SHP77 (cell line): Measurements from ENCODE around the gene TPST2.
"Not testable (repeated sequence)": the region's sequence is repeated elsewhere in the genome, so short reads cannot be mapped to it uniquely, and the experiment has no call there.

Source experiments
- DNase-seq, 2 experiments: peaks; one replicate each; lab custom pipeline; 2025; lab: John Stamatoyannopoulos, UW

Gene TPST2

DNA sequence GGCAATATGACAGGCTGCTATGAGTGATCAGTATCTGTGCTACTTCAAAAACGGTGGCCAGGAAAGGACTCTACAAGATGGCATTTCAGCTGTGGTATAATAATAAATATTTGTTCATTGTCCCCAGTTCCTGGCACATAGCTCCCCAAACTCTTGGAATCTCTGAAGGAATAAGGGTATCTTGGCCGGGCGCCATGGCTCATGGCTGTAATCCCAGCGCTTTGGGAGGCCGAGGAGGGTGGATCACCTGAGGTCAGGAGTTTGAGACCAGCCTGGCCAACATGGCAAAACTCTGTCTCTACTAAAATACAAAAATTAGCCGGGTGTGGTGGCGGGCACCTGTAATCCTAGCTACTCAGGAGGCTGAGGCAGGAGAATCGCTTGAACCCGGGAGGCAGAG lies 61.4 kb downstream of the TPST2 start:
- DNase-seq, result not testable (repeated sequence)

DNA sequence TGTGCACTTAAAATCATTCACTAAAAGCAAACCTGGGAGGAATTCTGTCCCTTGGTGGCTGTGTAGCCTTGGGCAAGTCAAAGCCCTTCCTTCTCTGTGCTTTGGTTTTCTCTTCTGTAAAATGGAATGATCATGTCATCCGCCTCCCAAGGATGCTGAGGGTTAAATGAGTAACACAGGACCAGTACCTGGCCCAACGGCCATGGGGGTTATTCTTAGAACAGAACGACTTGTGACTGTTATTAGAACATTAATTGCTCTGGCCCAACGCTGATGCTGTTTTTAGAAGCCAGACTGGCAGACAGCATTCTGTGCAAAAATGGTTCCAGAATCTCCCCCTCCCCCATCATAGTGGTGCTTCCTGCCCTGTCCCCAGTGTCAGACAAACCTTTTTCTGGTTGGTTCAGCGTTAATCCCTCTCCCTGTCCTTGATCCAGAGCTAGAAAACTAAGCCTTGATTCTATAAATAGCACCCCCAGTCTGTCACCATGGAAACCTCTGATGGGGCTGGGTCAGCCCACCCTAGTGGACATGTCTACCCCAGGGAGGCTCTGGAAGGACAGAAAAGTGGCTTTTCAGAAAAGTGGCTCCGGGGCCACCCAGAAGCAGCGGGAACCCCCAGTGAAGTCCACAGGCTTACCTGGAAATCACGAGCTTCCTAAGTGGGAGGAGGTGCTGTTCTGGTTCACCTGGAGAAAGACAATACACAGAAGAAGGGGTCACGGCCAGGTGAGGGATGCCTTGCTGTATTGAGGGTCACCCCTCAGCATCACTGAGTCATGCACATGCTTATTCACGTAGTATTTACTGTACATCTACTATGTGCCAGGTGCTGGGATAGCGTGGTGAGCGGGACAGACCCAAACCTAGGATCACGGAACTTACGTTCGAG lies 62.1 kb downstream of the TPST2 start:
- DNase-seq, result no peak

DNA sequence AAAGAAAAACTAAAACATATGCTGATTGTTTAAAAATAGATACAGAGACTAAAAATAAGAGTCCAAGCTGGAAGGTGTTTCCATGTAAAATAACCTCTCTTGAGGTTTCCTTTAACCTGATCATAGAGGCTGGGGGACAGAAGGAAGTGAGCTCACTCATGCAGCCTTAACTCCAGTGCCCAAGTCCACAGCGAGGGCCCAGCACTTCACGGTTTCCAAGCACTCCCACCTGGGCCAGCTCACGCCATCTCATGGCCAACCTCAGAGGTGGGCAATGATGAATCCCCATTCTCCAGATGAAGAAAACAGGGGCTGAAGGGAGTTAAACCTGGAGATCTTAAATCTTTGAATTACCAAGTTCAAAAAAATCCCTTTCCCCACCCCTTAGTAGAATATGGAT lies 62.8 kb downstream of the TPST2 start:
- no peak for DNase-seq

DNA sequence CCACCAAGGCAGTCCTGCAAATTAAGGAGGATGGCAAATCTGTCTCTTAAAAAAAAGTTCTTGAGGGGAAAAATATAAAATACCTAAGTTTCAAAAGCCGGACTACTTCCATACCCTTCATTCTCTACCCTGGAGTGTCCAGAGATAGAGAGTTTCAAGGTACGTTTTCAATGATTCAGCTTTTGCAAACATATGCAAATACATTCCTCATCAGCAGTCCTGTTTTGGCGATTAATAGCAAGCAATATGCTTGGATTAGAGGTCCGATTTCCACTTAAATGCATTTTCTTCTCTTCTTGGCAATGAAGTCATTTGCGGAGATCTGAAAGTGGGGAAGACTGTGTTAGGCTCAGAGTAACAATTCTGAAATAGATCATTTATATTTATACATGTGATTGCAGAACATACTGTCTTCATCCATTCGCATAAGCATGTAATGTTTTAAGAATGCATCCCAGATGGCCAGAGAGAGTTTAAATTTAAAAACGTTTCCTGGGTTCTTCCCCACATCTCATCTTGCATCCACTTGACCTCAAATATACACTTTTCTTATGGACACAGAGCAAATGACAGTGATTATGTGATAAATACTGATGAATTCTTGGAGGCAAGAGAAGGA lies 63.9 kb downstream of the TPST2 start:
- no peak for DNase-seq

DNA sequence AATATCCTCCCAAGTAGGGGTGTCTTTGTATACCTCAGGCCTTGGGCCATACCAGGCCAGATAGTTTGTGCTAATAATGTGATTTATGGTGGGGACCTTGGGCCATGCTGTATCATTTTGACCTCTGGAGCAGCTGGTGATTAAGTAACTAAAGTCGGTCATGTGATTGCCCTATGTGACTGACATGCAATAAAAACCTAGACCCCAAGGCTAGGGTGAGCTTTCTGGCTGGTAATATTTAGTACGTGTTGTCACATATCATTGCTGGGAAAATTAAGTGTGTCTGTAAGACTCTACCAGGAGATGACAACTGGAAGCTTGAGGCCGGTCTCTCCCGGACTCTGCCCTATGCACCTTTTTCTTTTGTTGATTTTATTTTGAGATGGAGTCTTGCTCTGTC lies 65.1 kb downstream of the TPST2 start:
- no peak for DNase-seq

DNA sequence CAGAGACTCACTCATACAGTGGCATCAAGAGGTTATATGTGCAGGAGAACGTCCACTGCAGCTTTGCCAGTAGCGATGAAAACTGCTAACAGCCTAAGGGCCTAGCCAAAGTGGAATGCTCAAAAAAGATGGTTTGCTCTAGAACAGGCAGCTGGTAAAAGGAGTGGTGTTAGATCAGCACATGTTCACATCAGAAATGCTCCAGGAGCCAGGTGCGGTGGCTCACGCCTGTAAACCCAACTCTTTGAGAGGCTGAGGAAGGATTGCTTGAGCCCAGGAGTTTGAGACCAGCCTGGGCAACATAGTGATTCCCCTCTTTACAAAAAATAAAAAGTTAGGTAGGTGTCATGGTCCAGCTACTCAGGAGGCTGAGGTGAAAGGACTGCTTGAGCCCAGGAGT lies 67.3 kb downstream of the TPST2 start:
- no peak for DNase-seq

DNA sequence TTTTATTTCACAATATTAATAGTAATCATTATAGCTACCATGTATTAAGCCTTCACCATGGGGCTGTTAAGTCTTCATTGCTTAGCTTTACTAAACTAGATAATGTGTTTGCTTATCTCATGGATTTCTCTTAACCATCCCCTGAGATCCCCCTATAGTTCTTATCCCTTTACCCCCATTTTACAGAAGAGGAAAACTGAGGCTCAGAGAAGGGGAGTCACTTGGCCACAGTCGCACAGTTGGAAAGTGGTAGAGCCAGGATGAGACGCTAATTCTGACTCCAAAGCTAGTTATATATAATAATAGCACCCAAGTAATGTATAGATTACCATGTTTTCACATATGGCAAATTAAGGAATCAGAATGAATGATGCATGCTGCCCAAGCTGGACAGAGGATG lies 67.9 kb downstream of the TPST2 start:
- no peak for DNase-seq

DNA sequence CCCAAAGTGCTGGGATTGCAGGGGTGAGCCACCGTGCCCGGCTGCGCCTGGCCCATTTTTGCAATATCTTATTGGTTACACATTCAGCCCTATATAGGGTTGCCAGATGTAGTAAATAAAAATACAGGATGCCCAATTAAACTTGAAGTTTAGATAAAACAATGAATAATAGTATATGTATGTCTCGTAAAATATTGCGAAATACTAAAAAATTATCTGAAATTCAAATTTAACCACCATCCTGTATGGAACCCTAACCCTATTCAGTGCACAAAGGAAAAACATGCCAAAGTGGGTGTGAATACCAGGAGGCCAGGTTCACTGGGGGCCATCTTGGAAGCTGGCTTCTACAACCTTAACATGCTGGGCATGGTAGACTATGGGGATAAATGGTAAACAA lies 72.5 kb downstream of the TPST2 start:
- no peak for DNase-seq

DNA sequence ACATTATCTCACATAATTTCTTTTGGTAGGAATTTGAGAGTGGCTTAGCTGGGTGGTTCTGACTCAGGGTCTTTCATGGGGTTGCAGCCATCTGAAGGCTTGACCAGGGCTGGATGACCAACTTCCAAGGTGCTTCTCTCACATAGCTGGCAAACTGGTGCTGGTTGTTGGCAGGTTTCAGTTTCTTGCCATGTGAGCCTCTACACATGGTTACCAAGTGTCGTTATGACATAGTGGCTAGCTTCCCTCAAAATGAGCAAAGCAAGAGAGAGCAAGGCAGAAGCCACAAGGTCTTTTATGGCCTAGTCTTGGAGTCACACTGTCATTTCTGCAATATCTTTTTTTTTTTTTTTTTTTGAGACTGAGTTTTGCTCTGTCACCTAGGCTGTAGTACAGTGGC lies 73.4 kb downstream of the TPST2 start:
- no peak for DNase-seq

DNA sequence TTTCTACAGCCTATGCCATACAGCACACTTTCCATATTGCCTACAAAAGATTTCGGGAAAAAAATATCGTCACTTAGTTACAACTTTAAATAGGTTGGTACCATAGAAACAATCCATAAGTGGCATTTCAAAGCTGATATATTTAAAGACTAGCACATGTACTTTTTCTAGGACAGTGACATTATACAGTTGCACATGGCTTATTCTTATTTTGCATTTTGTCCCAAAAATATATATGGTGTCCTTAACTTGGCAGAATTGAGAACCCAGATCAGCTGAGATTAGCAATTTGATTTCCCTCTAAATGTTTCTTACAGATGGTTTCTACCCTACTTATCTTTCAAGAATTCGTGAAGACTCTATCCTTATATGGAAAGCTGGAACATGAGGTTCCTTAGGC lies 74.0 kb downstream of the TPST2 start:
- no peak for DNase-seq

DNA sequence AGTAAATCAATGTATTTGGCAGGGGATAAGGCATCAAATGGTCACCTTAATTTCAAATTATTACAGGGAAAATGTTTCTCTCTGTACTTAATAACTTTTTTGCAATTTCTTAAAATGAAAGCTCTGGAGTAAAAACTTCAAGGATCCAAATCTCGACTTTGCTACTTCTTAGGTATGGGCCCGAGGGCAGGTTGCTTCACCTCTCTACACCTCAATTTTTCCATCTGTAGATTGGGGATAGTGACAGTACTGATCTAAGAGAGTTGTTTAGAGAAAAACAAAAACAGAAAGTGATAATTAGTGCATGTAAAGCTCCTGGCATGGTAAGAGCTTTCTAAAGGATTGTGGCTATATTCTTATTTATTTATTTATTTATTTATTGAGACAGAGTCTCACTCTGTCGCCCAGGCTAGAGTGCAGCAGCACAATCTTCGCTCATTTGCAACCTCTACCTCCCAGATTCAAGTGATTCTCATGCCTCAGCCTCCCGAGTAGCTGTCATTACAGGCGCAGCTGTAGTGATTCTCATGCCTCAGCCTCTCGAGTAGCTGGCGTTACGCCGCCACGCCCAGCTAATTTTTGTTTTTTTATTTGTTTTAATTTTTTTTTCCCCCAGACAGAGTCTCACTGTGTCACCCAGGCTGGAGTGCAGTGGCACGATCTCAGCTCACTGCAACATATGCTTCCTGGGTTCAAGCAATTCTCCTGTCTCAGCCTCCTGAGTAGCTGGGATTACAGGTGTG lies 75.3 kb downstream of the TPST2 start:
- no peak for DNase-seq

DNA sequence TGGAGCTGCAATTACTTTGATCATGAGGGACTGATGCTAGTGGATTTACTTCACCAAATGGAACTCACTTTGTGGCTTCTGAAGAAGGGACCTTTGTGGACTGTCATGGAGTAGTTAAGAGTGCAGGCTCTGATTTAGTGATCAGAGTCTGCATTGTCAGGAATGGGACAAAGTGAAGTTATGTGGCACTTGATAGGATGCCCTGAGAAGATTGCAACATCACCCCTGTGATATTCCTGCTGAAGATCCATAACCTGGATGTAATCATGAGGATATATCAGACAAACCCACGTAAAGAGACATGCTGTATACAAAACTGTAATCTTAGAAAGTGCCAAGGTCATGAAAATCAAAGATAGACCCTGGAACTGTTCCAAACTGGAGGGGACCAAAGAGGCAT lies 76.1 kb downstream of the TPST2 start:
- no peak for DNase-seq

DNA sequence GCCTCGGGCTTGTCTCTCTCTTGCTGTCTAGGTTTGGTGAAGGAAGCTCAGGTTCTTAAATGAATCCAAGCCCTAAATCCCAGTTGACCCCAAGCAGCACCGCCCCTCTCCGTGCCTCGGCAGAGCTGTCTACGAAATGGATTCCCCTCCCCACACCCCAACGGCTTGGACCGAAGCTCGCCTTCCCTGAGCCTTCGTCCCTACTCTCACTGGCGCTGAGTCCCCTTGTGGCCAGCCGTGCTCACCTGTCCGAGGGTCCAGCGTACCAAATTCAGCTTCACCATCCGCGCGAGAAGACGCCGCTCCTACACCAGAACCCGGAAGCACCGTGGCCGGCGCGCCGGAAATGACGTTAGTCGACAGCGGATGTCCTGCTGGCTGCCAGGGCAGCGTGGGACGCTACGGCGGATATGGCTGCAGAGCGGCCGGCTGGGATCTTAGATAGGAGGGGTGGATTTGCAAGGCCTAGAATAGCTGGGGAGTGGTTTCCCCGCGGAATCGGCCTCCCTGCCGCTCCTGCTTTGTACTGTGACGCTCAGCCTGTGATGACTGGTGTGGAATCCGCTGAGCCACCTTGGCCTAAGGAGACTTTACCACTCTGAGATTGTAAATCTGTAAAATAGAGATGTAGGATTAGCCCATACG lies 77.7 kb downstream of the TPST2 start, which contains the start of gene TFIP11:
Gene TFIP11, minus strand, starts transcription at position 325 of the 645 bp plus-strand sequence. CDS start 2,201 bp downstream, outside the sequence.
- peak; percentile 88 to 93 for DNase-seq

DNA sequence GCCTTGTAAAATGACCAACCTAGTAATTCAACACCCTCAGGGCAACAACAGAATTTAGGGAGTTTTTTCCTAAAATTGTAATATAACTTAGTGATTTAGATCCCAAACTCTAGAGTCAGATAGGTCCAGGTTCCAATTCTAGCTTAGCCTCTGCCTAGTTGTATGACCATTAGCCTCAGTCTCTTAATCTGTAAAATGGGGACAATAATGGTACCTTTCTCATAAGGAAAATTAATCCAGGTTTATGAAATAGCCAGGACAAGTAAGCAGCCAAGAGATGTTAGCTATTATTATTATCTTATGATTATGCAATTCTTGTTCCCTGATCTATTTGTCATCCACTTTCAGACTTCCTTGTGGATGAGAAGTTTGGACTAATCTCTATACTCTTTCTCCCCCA lies 81.8 kb downstream of the TPST2 start:
- no peak for DNase-seq

DNA sequence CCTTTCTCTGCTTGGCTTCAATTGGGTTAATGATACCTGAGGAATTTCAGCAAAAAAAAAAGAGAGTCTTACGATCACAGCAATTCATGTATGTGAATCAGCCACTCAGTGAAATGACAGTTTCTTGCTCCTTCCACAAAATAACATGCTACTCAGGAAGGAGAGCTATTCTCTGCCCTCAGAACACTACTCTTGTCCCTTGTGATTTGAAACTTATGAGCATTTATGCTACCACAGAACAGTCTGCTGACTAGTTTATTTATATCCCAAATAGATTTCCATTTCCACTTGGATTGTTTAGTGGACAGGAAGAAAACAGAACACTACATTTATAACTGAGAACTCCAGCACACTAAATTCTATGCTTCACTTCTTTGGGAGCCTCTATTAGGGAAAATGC lies 86.2 kb downstream of the TPST2 start:
- DNase-seq, result no peak

DNA sequence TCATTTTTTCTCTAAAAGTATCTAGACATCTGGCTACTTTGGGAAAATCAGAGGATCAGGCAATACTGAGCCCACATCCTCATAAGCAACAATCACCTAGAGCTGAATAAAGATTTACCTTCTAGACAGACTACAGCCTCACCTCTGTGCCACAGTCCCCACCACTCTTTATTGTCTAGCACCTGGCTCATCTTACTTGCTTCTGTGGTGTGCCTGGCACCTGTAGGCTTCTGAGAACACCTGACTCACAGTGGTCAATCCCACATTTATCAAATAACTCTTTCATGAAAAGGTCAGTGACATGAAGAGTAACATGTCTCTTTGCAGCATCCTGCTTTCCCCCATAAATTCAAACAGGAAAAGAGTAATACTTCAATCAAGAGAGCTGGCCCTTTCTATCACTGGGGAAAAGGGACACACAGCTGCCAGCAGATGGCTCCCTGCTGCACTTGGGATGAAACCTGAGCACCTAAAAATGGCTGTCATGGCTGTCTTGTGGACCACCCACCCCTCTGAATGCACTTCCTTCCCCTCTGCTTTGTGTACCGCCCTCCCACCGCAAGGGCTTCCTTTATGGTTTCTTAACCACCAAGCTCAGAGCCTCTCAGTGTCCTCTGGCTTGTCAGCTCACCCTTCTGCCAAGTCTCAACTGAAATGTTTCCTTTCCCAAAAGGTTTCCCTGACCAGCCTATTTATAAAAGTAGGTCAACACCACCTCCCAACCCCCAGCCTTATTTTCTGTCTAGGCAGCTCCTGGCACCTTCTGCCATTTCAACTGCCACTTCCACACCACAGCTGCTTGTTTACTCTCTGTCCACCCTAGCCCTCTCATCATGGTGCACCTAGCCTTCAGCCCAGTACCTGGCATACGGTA lies 87.0 kb downstream of the TPST2 start:
- DNase-seq, result peak in 1 of 2 experiments; percentile 15

DNA sequence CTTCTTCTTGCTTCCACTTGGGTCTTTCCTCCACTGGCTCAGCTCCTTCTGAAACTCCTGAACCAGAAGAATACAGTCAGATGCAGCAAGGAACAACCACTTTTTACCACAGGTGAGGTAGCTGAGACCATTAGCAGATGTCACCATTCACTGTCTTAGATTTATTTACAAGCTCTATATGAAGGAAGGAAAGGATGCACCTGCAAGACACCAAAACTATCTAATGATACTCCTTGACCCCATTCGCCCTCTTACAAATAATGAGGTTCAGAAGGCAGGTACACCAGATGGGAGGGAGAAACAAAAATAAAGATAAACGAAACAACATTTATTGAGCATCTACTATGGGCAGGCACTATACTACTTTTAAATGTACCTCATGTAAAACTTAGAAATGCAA lies 87.9 kb downstream of the TPST2 start:
- DNase-seq, result no peak

DNA sequence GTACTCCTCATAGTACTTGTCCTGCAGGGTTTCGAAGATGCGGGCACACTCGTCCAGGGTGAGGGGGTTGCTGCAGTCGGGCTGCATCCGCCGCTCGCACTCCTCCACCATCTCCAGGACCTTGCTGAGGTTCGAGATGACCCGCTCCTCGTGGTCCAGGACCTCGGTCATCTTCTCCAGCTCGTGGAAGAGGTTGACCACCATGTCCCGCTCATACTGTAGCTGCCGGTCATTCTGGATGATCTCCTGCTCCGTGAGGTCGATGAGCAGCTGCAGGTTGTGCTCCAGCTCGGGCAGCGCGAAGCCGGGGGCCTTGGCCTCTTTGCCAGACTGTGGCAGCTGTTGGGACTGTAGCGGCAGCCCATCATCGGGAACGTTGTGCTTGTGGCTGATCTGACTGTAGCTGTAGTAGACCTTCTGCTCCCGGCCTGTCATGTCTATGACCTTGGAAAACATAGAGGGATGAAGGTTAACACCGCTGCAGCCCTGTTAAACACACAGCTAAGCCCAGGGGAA lies 90.7 kb downstream of the TPST2 start:
- DNase-seq, result no peak

DNA sequence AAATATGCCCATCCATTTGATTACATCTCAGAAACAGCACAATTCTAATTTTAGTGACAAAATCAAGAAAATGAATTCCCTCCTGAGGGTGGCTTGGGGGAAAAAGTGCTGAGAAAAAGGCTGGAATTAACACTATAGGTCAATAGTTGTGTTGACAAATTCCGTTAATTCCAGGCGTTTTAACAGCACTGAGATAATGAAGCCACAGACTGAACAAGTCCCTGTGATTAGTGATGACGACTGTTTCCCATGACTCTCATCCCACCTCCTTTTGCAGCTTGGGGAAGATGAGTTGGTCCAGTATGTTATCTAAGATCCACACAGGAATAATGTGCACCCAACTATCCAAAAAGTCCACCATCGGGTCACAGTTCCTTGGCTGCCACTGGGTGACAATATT lies 93.5 kb downstream of the TPST2 start:
- DNase-seq, result no peak

DNA sequence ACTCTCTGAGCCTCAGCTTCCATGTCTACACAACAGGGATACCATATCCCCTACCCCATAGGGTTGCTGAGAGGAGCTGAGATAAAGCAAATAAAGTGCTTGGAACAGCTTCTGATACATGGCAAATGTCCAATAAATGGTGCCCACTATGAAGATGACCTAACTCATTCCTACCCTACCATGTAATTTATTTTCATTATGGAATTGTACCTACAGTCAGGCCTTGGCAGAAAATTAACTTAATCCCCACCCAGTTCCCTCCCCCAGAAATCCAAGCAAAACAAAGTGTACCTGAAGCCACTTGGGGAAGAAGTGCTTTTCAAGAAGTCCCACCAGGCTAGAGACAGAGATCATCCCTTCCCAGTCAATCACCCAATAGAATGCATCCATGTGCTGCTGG lies 95.4 kb downstream of the TPST2 start:
- DNase-seq, result no peak

DNA sequence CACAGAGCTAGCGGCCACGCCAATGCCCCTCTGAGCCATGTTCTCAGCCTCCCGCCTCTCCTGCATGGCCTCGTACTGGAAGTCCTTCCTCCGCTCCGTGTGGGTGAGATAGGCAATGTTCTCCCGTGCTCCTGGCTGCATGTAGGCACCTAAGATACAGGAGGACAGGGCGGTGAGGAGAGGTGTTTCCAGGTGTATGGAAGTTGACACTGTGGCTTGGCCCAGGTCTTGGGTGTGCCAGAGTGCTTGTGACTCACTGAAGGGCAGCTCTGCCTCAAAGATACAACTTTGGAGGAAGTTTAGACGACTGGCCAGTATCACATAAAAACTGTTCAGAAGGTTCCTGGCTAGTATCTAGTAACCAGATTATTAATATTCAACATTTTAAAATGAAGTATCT lies 97.7 kb downstream of the TPST2 start:
- no peak for DNase-seq
